Effector memory CD8-positive, alpha-beta T cell (primary cell): ENCODE data around the gene CALHM4.
A peak's percentile ranks its signal among the peaks of the same experiment; 100 is the strongest.

Experiments
- ATAC-seq: fragments of 150-1000 bp; cut with Tn5 transposase; replicated peaks from 2 replicates; pipeline ENCODE4 v1.10.0; 2021; ENCODE audit warnings: mild to moderate bottlenecking, moderate library complexity
- DNase-seq, 3 experiments: peaks; one replicate each; pipeline ENCODE4 v3.0.0; 2021
- H3K27ac Mint-ChIP-seq, 2 donors: one replicate each; pipeline ENCODE4 v1.8.0; 2022; ENCODE audit warnings: mild to moderate bottlenecking in 2 of 2, mixed read lengths in 2 of 2, moderate library complexity in 2 of 2
- H3K27me3 Mint-ChIP-seq, 2 donors: one replicate each; pipeline ENCODE4 v1.8.0; 2022; ENCODE audit warnings: mixed read lengths in 2 of 2
- H3K36me3 Mint-ChIP-seq: one replicate; pipeline ENCODE4 v1.8.0; 2022; ENCODE audit warnings: mild to moderate bottlenecking, moderate library complexity, mixed read lengths; ENCODE audit not compliant: insufficient read depth
- H3K4me1 Mint-ChIP-seq, 2 donors: one replicate each; pipeline ENCODE4 v1.8.0; 2022; ENCODE audit warnings: low read depth in 2 of 2, mixed read lengths in 2 of 2
- H3K4me3 Mint-ChIP-seq, 2 donors: one replicate each; pipeline ENCODE4 v1.8.0; 2022; ENCODE audit warnings: mild to moderate bottlenecking in 2 of 2, mixed read lengths in 2 of 2, moderate library complexity in 2 of 2
- H3K9me3 Mint-ChIP-seq, 2 donors: one replicate each; pipeline ENCODE4 v1.8.0; 2022; ENCODE audit warnings: mixed read lengths in 2 of 2

Gene CALHM4

DNA sequence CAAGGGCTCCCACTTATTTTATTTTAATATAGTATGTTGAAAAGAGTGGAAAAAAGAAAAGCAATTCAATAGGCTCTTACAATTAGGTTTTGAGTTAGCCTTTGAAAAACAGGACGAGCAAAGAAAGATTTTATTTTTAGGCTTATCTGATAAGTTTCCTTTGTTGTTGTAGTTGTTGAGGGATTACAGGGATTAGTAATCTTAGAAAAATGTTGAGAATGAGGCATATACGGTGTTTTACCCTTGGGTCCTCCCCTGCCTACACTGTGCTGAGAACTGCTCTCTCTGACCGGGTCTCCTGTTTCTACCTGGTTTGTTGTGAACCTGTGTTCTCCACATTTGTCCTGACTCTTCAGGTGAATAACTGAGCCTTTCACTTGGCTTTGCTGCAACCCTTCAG is 24.8 kb upstream of the CALHM4 start:
- DNase-seq: no peak
- H3K4me3 Mint-ChIP-seq: no peak overlapping the region
- no peaks in the 10 kb centered on the region for H3K4me1 Mint-ChIP-seq
- no peak for ATAC-seq
- H3K9me3 Mint-ChIP-seq: no peaks in the 10 kb centered on the region
- no peaks in the 10 kb centered on the region for H3K36me3 Mint-ChIP-seq
- peaks cover 30 to 50% of the 10 kb centered on the region in 2 donors for H3K27me3 Mint-ChIP-seq
- no peak overlapping the region for H3K27ac Mint-ChIP-seq

GRCh38 chr6:116529466-116530290 is 23.9 kb upstream of the CALHM4 start:
- Mint-ChIP-seq H3K4me3 (no peak overlapping the region), H3K9me3 (no peaks in the 10 kb centered on the region), H3K4me1 (no peaks in the 10 kb centered on the region), H3K27ac (no peak overlapping the region), H3K27me3 (peaks cover 35 to 53% of the 10 kb centered on the region in 2 donors), H3K36me3 (no peaks in the 10 kb centered on the region)
- DNase-seq (no peak), ATAC-seq (no peak)

DNA sequence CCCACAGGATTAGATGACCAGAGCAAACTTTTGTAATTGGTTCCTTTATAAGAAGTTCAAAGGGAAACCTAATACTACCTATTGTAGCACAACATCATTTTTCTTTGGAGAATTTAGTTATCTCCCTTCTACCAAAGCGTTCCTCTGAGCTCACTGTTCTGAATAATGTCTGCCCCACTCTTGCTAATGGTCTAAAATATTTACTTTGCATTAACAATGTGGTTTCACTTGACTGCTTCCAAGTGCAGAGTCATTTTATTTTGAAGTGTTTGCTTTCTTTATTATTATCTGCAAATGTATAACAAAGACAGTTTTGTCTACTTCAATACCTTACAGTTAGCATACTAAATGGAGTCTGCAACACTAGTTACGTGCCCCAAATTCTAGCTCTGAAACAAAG is 23.1 kb upstream of the CALHM4 start:
- no peak overlapping the region for H3K27ac Mint-ChIP-seq
- no peak overlapping the region for H3K4me3 Mint-ChIP-seq
- H3K27me3 Mint-ChIP-seq: peaks cover 35 to 53% of the 10 kb centered on the region in 2 donors
- H3K9me3 Mint-ChIP-seq: no peaks in the 10 kb centered on the region
- DNase-seq (no peak), ATAC-seq (no peak)
- no peaks in the 10 kb centered on the region for H3K36me3 Mint-ChIP-seq
- no peaks in the 10 kb centered on the region for H3K4me1 Mint-ChIP-seq

DNA sequence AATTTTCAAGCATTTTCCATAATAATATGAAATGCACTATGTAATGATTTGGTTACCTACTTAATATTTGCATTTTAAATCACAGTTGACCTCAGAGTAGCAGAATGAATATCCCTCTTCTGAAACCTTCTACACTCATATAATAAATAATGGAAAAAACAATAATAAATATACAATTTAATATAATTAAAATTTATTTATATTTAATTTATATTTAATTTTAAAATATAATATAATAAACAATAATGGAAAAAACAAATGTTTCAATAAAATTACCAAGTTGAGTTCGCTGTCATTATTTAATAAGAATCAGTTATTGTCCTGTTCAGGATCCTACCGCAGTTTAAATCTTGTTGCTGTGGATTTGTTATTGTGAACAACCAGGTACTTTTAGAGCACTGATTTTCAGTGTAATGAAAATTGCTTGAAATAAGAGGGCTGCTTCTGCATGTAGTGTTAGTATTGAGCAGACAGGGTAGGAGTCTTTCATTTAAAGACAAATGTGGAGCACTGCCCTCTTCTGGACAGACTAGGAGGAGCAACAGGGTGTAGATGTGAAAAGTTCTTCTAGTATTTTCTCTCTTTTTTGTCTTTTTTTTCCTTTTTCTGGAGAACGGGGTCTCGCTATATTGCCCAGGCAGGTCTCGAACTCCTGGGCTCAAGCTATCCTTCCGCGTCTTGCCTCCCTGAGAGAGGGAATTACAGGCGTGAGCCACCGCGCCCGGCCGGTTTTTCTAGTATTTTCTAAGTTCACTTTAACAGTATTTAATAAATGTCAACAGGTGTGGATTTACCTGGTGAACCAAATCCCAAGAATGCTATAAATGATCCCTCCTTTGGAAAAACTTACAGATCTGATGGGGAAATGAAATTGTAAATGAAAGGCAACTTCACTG is 21.6 kb upstream of the CALHM4 start:
- DNase-seq (peak; percentile 66 to 69 (median 68)), ATAC-seq (peak; percentile 96)
- Mint-ChIP-seq H3K4me1 (no peaks in the 10 kb centered on the region), H3K9me3 (no peaks in the 10 kb centered on the region), H3K27ac (no peak overlapping the region), H3K4me3 (no peak overlapping the region), H3K36me3 (no peaks in the 10 kb centered on the region), H3K27me3 (peaks cover 35 to 43% of the 10 kb centered on the region in 2 donors)

DNA sequence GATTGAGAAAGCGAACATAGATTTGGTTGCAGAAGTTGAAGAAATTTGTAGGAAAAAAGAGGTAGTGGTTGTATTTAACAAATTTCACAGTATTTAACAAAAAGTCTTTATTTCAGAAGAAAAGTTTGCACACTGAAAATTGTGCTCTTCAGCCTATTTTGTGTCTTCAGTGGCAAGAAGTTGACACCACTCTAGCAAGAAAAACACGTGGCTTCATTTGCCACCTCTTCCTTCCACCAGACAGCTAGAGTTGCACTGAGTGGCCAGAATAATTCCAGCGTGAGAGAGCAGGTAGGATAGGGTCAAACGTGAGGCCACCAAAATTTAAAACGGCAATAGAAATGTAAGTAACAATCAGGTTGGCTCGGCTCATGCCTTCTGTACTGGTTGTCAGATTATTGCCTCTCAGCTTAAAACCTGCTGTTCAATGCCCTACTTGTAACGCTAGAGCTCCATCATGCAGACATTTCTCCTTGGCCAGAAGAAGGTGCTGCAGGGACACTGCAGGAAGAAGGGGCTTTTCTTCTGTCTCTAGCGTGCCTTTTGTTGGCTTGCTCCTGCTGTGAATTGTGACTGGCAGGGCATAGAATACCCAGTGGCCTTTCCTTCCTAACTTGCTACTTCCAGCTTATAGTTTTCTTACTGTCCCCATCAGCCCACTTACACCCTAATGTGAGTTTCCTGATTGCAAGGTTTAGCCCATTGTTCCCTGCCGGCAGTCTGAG is 20.2 kb upstream of the CALHM4 start:
- Mint-ChIP-seq H3K4me1 (no peaks in the 10 kb centered on the region), H3K36me3 (no peaks in the 10 kb centered on the region), H3K9me3 (no peaks in the 10 kb centered on the region), H3K27me3 (peaks cover 26 to 43% of the 10 kb centered on the region in 2 donors), H3K4me3 (no peak overlapping the region), H3K27ac (no peak overlapping the region)
- no peak for DNase-seq
- ATAC-seq: no peak

DNA sequence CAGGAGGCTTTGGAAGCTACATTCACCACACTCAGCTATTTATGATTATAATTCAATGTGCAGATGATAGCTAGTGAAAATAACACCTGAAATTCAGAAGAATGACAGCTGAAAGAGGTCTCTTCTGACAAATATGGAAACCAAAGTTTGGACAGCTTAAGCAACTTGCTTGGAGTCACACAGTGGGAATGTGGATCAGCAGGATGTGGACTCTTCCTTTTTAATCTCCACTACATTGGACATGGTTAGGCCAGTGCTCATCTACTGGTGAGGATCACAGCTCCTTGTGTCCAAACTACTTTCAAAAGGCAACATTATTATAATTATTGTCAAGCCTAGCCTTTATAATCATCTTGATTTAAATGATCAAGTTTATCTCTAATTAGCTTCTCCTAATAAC is 18.4 kb upstream of the CALHM4 start:
- H3K27ac Mint-ChIP-seq: no peak overlapping the region
- H3K4me1 Mint-ChIP-seq: no peaks in the 10 kb centered on the region
- DNase-seq (no peak), ATAC-seq (no peak)
- no peaks in the 10 kb centered on the region for H3K9me3 Mint-ChIP-seq
- no peaks in the 10 kb centered on the region for H3K36me3 Mint-ChIP-seq
- H3K4me3 Mint-ChIP-seq: no peak overlapping the region
- peaks cover 17 to 32% of the 10 kb centered on the region in 2 donors for H3K27me3 Mint-ChIP-seq

- no peak overlapping the region for H3K27ac Mint-ChIP-seq
- DNase-seq: peak; percentile 41 to 45 (median 44)
- H3K27me3 Mint-ChIP-seq: peaks cover 27 to 35% of the 10 kb centered on the region in 2 donors
- H3K9me3 Mint-ChIP-seq: no peaks in the 10 kb centered on the region
- no peaks in the 10 kb centered on the region for H3K4me1 Mint-ChIP-seq
- H3K4me3 Mint-ChIP-seq: no peak overlapping the region
- peak; percentile 67 for ATAC-seq
- no peaks in the 10 kb centered on the region for H3K36me3 Mint-ChIP-seq
These were observed 17.3 kb upstream of the CALHM4 start for GRCh38 chr6:116536216-116536621.

DNA sequence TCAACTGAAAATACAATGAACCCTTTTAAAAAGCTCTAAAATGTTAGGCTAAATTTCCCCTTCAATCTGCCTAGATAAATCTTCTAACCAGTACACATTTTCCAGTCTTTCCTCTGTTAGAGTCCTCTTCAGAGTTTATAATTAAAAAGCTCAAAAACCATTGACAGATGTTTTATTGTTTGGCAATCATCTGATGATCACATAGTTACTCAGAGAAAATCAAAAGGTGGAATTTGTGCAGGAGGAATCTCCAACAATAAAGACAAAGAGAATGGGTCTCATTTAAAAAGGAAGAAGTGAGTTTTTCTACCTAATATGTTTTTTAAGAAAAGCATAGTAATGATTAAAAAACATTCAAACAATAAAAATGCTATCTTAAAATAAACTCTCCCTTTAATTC is 11.1 kb upstream of the CALHM4 start:
- H3K27ac Mint-ChIP-seq: no peak overlapping the region
- no peak overlapping the region for H3K4me3 Mint-ChIP-seq
- DNase-seq: no peak
- peaks cover 41 to 50% of the 10 kb centered on the region in 2 donors for H3K27me3 Mint-ChIP-seq
- no peaks in the 10 kb centered on the region for H3K36me3 Mint-ChIP-seq
- no peak for ATAC-seq
- H3K9me3 Mint-ChIP-seq: no peaks in the 10 kb centered on the region
- no peaks in the 10 kb centered on the region for H3K4me1 Mint-ChIP-seq

GRCh38 chr6:116543149-116543548 is 10.4 kb upstream of the CALHM4 start:
- Mint-ChIP-seq H3K4me1 (no peaks in the 10 kb centered on the region), H3K36me3 (no peaks in the 10 kb centered on the region), H3K27me3 (peaks cover 41 to 50% of the 10 kb centered on the region in 2 donors), H3K4me3 (no peak overlapping the region), H3K27ac (no peak overlapping the region), H3K9me3 (no peaks in the 10 kb centered on the region)
- DNase-seq: no peak
- no peak for ATAC-seq

DNA sequence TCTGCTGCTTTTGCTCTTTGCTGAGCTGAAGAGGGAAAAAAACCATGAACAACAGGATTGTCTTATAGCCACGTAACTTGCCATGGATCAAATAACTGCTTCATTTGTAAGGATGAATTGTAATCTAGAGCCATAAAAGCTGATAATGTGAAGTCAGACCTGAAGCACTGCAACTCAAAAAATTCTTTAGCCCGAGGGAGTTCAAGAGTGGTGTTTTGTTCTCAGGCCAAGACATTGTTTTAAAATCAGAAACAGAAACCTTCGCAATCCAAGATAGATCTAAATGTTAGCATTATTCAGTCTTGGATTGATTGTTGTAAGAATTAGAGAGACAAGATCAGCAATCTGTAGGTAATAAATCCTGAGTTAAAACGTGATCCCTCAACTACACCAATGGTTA is 7.9 kb upstream of the CALHM4 start, which contains the start of gene TRAPPC3L:
TSS of gene TRAPPC3L (minus strand) at position 34 of the 400 bp plus-strand sequence. CDS start 170 bp downstream, outside the sequence.
- no peak within 1 kb of the TSS for H3K27ac Mint-ChIP-seq
- H3K9me3 Mint-ChIP-seq: no peaks in the 10 kb centered on the region
- no peaks in the 10 kb centered on the region for H3K4me1 Mint-ChIP-seq
- H3K4me3 Mint-ChIP-seq: no peak within 1 kb of the TSS
- peaks cover 31 to 48% of the 10 kb centered on the region in 2 donors for H3K27me3 Mint-ChIP-seq
- no peak for DNase-seq
- no peak for ATAC-seq
- no peaks in the 10 kb centered on the region for H3K36me3 Mint-ChIP-seq

GRCh38 chr6:116547358-116547757 is 6.2 kb upstream of the CALHM4 start:
- Mint-ChIP-seq H3K4me3 (no peak overlapping the region), H3K27ac (no peak overlapping the region), H3K36me3 (no peaks in the 10 kb centered on the region), H3K27me3 (peaks cover 22 to 54% of the 10 kb centered on the region in 2 donors), H3K4me1 (no peaks in the 10 kb centered on the region), H3K9me3 (no peaks in the 10 kb centered on the region)
- ATAC-seq: no peak
- DNase-seq: no peak

GRCh38 chr6:116550796-116551195 is 2.8 kb upstream of the CALHM4 start:
- H3K9me3 Mint-ChIP-seq: no peaks in the 10 kb centered on the region
- no peak for DNase-seq
- no peaks in the 10 kb centered on the region for H3K4me1 Mint-ChIP-seq
- peaks cover 15 to 39% of the 10 kb centered on the region in 2 donors for H3K27me3 Mint-ChIP-seq
- H3K4me3 Mint-ChIP-seq: no peak overlapping the region
- no peak overlapping the region for H3K27ac Mint-ChIP-seq
- no peaks in the 10 kb centered on the region for H3K36me3 Mint-ChIP-seq
- ATAC-seq: no peak

DNA sequence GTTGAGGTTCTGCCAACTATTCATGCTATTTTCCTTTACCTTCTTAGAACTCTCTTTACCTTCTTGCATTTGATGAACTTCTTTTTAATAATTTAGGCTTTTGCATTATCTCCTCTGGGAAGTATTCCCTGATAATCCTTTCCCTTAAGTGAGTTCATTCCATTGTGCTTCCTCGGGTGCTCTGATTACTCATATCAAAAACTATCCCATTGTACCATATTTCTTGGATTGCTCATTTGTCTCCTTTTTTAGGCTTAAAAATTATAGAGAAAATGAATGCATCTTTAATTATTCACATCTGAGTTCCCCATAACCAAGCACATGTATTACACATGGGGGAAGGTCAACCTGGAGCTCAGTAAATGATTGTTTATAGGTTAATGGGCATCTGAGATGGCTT is 2.5 kb downstream of the CALHM4 start:
- DNase-seq (no peak), ATAC-seq (no peak)
- Mint-ChIP-seq H3K4me1 (no peaks in the 10 kb centered on the region), H3K27me3 (peaks cover 10 to 21% of the 10 kb centered on the region in 2 donors), H3K27ac (no peak overlapping the region), H3K9me3 (no peaks in the 10 kb centered on the region), H3K4me3 (no peak overlapping the region), H3K36me3 (no peaks in the 10 kb centered on the region)
